Smooth muscle cell (in vitro differentiated cells): Measurements from ENCODE around the gene ANKRD13A. TPM values are rescaled to one million over a fixed set of nuclear protein-coding genes. Genes with fewer than 3 reads are reported as not detected.

Source experiments
- DNase-seq: peaks from one replicate; lab custom pipeline; 2025; ENCODE audit not compliant: unreplicated experiment; lab: John Stamatoyannopoulos, UW
- H2AFZ ChIP-seq: fragments of 200-600 bp; sonication (generic); 2 replicates; pipeline ENCODE4 v1.6.0; 2016; ENCODE audit warnings: antibody characterized with exemption, low read depth, mild to moderate bottlenecking
- H3F3A ChIP-seq: fragments of 200-600 bp; sonication (generic); 2 replicates; pipeline ENCODE4 v1.6.0; 2017; ENCODE audit warnings: antibody characterized with exemption, low read depth
- H3K27ac ChIP-seq: fragments of 200-600 bp; sonication (generic); 2 replicates; pipeline ENCODE4 v1.5.1; 2016; ENCODE audit warnings: low read depth, mild to moderate bottlenecking
- H3K27me3 ChIP-seq: fragments of 200-600 bp; sonication (generic); 2 replicates; pipeline ENCODE4 v1.6.1; 2016; ENCODE audit warnings: low read depth, mild to moderate bottlenecking
- H3K36me3 ChIP-seq: fragments of 200-600 bp; sonication (generic); 2 replicates; pipeline ENCODE4 v1.5.1; 2016; ENCODE audit warnings: low read depth
- H3K4me1 ChIP-seq: fragments of 200-600 bp; sonication (generic); 2 replicates; pipeline ENCODE4 v1.5.1; 2016; ENCODE audit warnings: low read depth
- H3K4me2 ChIP-seq: fragments of 200-600 bp; sonication (generic); 2 replicates; pipeline ENCODE4 v1.6.0; 2016; ENCODE audit warnings: mild to moderate bottlenecking
- H3K4me3 ChIP-seq: fragments of 200-600 bp; sonication (generic); 2 replicates; pipeline ENCODE4 v1.5.1; 2016; ENCODE audit warnings: mild to moderate bottlenecking
- H3K79me2 ChIP-seq: fragments of 200-600 bp; sonication (generic); 2 replicates; pipeline ENCODE4 v1.6.0; 2016; ENCODE audit warnings: low read depth, mild to moderate bottlenecking
- H3K9ac ChIP-seq: fragments of 200-600 bp; sonication (generic); 2 replicates; pipeline ENCODE4 v1.6.0; 2016; ENCODE audit warnings: low read depth
- H3K9me3 ChIP-seq: fragments of 200-600 bp; sonication (generic); replicated peaks from 2 replicates; pipeline ENCODE4 v1.5.1; 2016; ENCODE audit warnings: low read depth
- H4K20me1 ChIP-seq: fragments of 200-600 bp; sonication (generic); 2 replicates; pipeline ENCODE4 v1.6.0; 2016; ENCODE audit warnings: low read depth
- CTCF ChIP-seq: fragments of 200-600 bp; sonication (generic); IDR thresholded peaks from 2 replicates; pipeline ENCODE4 v1.5.1; 2017; ENCODE audit warnings: borderline replicate concordance, mild to moderate bottlenecking, antibody characterized with exemption; ENCODE audit not compliant: insufficient read depth, poor library complexity, severe bottlenecking
- WGBS: methylation state at CpG from one replicate; pipeline ENCODE4 v1.1.7; 2016; ENCODE audit warnings: low lambda C conversion rate; 5-methylcytosine and 5-hydroxymethylcytosine counted together
- polyA plus RNA-seq: library from polyadenylated mRNA; unstranded; fragments of >200 nt; fragmentation: Nextera tagmentation; extraction: Ambion mirVana; gene quantifications from 2 replicates; pipeline ENCODE4 v1.2.1, GENCODE V29; 2016
- total RNA-seq: library from RNA; depleted of rRNA; stranded (reverse); fragments of >200 nt; gene quantifications from 2 replicates; pipeline ENCODE4 v1.2.3, GENCODE V29; 2014

ANKRD13A gene
- total and polyA plus RNA-seq, 2 experiments from 2014 or later = 11.6 to 31.1 TPM

GRCh38 chr12:110073049-110073831 lies 74.0 kb downstream of the ANKRD13A start:
- no peaks in the 10 kb centered on the region for H3F3A ChIP-seq
- TF ChIP-seq CTCF = no peak
- H3K4me2 ChIP-seq = no peak overlapping the region
- no peak overlapping the region for H3K4me3 ChIP-seq
- H3K9me3 ChIP-seq = no peaks in the 10 kb centered on the region
- WGBS = 81% methylated on average over 19 of the region's 19 CpGs
- H2AFZ ChIP-seq = no peak overlapping the region
- H3K4me1 ChIP-seq = no peaks in the 10 kb centered on the region
- H4K20me1 ChIP-seq = no peaks in the 10 kb centered on the region
- H3K9ac ChIP-seq = no peak overlapping the region
- no peaks in the 10 kb centered on the region for H3K36me3 ChIP-seq
- H3K79me2 ChIP-seq = no peaks in the 10 kb centered on the region
- no peak overlapping the region for H3K27ac ChIP-seq
- H3K27me3 ChIP-seq = no peaks in the 10 kb centered on the region
- no peak for DNase-seq

- H3K9me3 ChIP-seq = no peaks in the 10 kb centered on the region
- no peak for TF ChIP-seq CTCF
Measured at GRCh38 chr12:110074089-110074488, 74.9 kb downstream of the ANKRD13A start.

GRCh38 chr12:110075880-110076279 lies 76.7 kb downstream of the ANKRD13A start:
- no peak for TF ChIP-seq CTCF
- no peak overlapping the region for H3K4me3 ChIP-seq
- no peaks in the 10 kb centered on the region for H3K4me1 ChIP-seq
- no peak overlapping the region for H3K27ac ChIP-seq
- DNase-seq = no peak
- H3K4me2 ChIP-seq = no peak overlapping the region
- no peaks in the 10 kb centered on the region for H3F3A ChIP-seq
- no peaks in the 10 kb centered on the region for H3K79me2 ChIP-seq
- no peaks in the 10 kb centered on the region for H3K36me3 ChIP-seq
- 96% methylated on average over 1 of the region's 1 CpG for WGBS
- H2AFZ ChIP-seq = no peak overlapping the region
- H3K9ac ChIP-seq = no peak overlapping the region
- no peaks in the 10 kb centered on the region for H3K27me3 ChIP-seq
- no peaks in the 10 kb centered on the region for H4K20me1 ChIP-seq
- H3K9me3 ChIP-seq = no peaks in the 10 kb centered on the region

More at GRCh38 chr12:110074089-110074488, 74.9 kb downstream of the ANKRD13A start:
- H3F3A ChIP-seq = no peaks in the 10 kb centered on the region
- H3K9ac ChIP-seq = no peak overlapping the region
- H3K27ac ChIP-seq = no peak overlapping the region
- H3K79me2 ChIP-seq = no peaks in the 10 kb centered on the region
- WGBS = 86% methylated on average over 5 of the region's 5 CpGs
- H3K27me3 ChIP-seq = no peaks in the 10 kb centered on the region
- H2AFZ ChIP-seq = no peak overlapping the region
- no peak for DNase-seq
- H4K20me1 ChIP-seq = no peaks in the 10 kb centered on the region
- no peaks in the 10 kb centered on the region for H3K4me1 ChIP-seq
- H3K4me2 ChIP-seq = no peak overlapping the region
- H3K4me3 ChIP-seq = no peak overlapping the region
- no peaks in the 10 kb centered on the region for H3K36me3 ChIP-seq

DNA sequence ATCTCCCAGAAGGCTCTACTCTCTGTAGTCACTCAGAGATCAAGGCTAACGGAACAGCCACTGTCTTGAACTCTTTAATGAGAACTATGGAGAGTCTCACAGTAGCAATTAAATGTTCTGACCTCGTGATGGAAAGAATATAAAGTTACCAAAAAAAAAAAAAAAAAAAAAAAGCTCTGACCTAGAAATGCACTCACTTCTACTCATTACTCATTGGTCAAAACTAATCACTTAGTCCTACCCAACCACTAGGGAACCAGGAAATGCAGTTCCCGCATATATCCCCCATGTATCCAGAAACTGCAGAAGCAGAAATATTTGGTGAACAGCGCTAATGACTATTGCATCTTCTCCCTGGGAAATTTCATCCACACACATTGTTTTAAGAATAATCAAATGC lies 78.6 kb downstream of the ANKRD13A start:
- H2AFZ ChIP-seq = no peak overlapping the region
- H3K27ac ChIP-seq = no peak overlapping the region
- H3K9ac ChIP-seq = no peak overlapping the region
- no peaks in the 10 kb centered on the region for H3K9me3 ChIP-seq
- H3K4me2 ChIP-seq = no peak overlapping the region
- no peaks in the 10 kb centered on the region for H3K4me1 ChIP-seq
- H4K20me1 ChIP-seq = no peaks in the 10 kb centered on the region
- H3K4me3 ChIP-seq = no peak overlapping the region
- no peak for DNase-seq
- no peaks in the 10 kb centered on the region for H3K27me3 ChIP-seq
- 90% methylated on average over 4 of the region's 4 CpGs for WGBS
- H3K36me3 ChIP-seq = no peaks in the 10 kb centered on the region
- H3F3A ChIP-seq = no peaks in the 10 kb centered on the region
- no peaks in the 10 kb centered on the region for H3K79me2 ChIP-seq
- no peak for TF ChIP-seq CTCF
